ENCODE measurements around the gene ADAMTS3. TPM values are rescaled to one million over a fixed set of nuclear protein-coding genes. Genes with fewer than 3 reads are reported as not detected.

Gene ADAMTS3
- total and polyA plus RNA-seq, 2 donors (not counting 3 experiments of a cell fraction or from before 2014, with no cell fraction given) = 0.37 to 1.3 TPM

DNA sequence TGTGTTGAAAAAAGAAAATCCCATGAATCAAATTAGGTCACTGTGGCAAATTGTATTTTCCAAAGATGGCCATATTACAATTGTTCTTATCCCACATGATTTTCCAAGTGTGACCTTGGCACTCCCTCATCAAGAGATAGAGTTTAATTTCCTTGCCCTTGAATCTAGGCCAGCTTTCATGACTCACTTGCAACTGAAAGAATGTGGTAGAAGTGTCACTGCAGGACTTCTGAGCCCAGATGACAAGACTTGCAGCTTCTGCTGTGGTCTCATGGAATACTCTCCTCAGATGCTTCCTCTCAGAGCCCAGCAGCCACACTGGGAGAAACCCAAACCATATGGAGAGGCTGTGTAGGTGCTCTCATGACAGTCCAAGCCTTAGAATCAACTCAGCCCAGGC lies 139.0 kb downstream of the ADAMTS3 start:
- H3K4me3 ChIP-seq (replicated peaks in 1 of 3; ENCODE audit: insufficient read depth in 1 of 3, low read depth in 1 of 3, low read length in 3 of 3) = no peak overlapping the region
- no peak for DNase-seq (ENCODE audit: low read depth, low spot score)
- H3K4me1 ChIP-seq (ENCODE audit: control insufficient read depth, extremely low read depth, insufficient read depth, low read length) = no peaks in the 10 kb centered on the region
- H3K79me2 ChIP-seq (ENCODE audit: control insufficient read depth, insufficient read depth, low read length) = no peaks in the 10 kb centered on the region
- no peak overlapping the region for H2AFZ ChIP-seq (ENCODE audit: low read depth, low read length)
- CTCF ChIA-PET = interaction anchor here (0.6 kb wide), 1 partner anchor 11 kb away, joined by 3 read pairs; no protein-coding TSS in a partner anchor
- no peaks in the 10 kb centered on the region for H4K20me1 ChIP-seq (replicated peaks; ENCODE audit: control insufficient read depth, extremely low read depth, insufficient read depth, low read length)
- no peaks in the 10 kb centered on the region for H3K36me3 ChIP-seq (ENCODE audit: control insufficient read depth in 2 of 2, extremely low read depth in 1 of 2, insufficient read depth in 2 of 2, low read length in 2 of 2)
- no peak overlapping the region for H3K9ac ChIP-seq (replicated peaks; ENCODE audit: extremely low read depth, insufficient read depth, low read length)
- no peaks in the 10 kb centered on the region for H3K9me1 ChIP-seq (replicated peaks; ENCODE audit: control insufficient read depth, extremely low read depth, insufficient read depth, low read length)
- H3K4me2 ChIP-seq (ENCODE audit: insufficient read depth, low read length) = no peak overlapping the region
- no peak overlapping the region for H3K27ac ChIP-seq (ENCODE audit: insufficient read depth, low read depth, low read length)
- no peaks in the 10 kb centered on the region for H3K9me3 ChIP-seq (replicated peaks; ENCODE audit: control insufficient read depth, insufficient read depth, low read length)
- BruUV-seq (replicated peaks) = no TSS peak
- dilution Hi-C loops (cut with MboI; ENCODE audit: extremely low pct_ligation_motif_present, low sequenced_read_pairs) = no loop called here
- intact Hi-C loops (cut with micrococcal nuclease) = no loop called here
- no peak for TF ChIP-seq GATA2 (IDR thresholded peaks at IDR 0.05; ENCODE audit: insufficient read depth, insufficient read length, low read depth, low read length)
- TF ChIP-seq MYC (IDR thresholded peaks at IDR 0.05; ENCODE audit: low read depth, low read length) = no peak
- TF ChIP-seq POLR2A (IDR thresholded peaks at IDR 0.05; ENCODE audit: low read depth, low read length) = no peak
- TF ChIP-seq, protein P1, sequence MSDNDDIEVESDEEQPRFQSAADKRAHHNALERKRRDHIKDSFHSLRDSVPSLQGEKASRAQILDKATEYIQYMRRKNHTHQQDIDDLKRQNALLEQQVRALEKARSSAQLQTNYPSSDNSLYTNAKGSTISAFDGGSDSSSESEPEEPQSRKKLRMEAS (IDR thresholded peaks at IDR 0.05; ENCODE audit: insufficient read depth, insufficient read length) = no peak
- no peak for TF ChIP-seq POLR2AphosphoS5 (IDR thresholded peaks at IDR 0.05; ENCODE audit: insufficient read depth, low read depth, low read length)
- TF ChIP-seq FOS (IDR thresholded peaks at IDR 0.05; ENCODE audit: borderline replicate concordance, insufficient read depth, low read length) = no peak
- TF ChIP-seq JUN (IDR thresholded peaks at IDR 0.05; ENCODE audit: borderline replicate concordance, insufficient read depth, insufficient read length, low read depth) = no peak
- TF ChIP-seq EZH2 (IDR thresholded peaks at IDR 0.05; ENCODE audit: borderline replicate concordance, low read depth, low read length, severe bottlenecking) = no peak
- no peak for TF ChIP-seq CTCF (IDR thresholded peaks at IDR 0.05; ENCODE audit: extremely low read depth in 1 of 2, insufficient read depth in 1 of 2, low read depth in 1 of 2, low read length in 2 of 2)
- POLR2A ChIA-PET = no interaction called here
- H3K27me3 ChIP-seq (ENCODE audit: control insufficient read depth in 2 of 2, insufficient read depth in 2 of 2, low read length in 2 of 2) = peaks cover 0 to 3% of the 10 kb centered on the region in 2 experiments
- no peak for FAIRE-seq
